ENCODE data around the gene KRTAP16-1.
"Not testable (repeated sequence)": the region's sequence is repeated elsewhere in the genome, so short reads cannot be mapped to it uniquely, and the experiment has no call there.

Gene KRTAP16-1

DNA sequence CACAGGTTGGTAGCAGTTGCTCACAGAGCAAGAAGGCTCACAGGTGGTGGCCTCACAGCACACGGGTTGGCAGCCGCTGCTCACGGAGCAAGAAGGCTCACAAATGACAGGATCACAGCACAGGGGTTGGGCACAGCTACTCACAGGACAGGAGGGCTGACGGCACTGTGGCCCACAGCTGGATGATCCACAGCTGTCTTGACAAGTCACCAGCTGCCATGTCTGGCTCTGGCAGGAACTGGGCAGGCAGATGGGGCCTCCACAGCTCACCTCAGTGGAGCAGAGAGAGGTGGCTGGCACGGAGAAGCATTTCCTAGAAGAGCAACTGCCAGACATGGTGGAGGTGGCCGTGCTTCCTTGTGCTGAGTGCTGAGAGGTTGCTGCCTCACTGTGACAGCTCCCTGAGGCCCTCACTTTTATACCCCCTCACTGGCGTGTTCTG lies at the start of gene KRTAP16-1:
KRTAP16-1 (minus strand) TSS at position 392 of the 442 bp plus-strand sequence; CDS start at position 336, 56 bp downstream.
- DNase-seq (ENCODE audit: low read depth in 3 of 3), result peak in 1 of 3 experiments; percentile 15

DNA sequence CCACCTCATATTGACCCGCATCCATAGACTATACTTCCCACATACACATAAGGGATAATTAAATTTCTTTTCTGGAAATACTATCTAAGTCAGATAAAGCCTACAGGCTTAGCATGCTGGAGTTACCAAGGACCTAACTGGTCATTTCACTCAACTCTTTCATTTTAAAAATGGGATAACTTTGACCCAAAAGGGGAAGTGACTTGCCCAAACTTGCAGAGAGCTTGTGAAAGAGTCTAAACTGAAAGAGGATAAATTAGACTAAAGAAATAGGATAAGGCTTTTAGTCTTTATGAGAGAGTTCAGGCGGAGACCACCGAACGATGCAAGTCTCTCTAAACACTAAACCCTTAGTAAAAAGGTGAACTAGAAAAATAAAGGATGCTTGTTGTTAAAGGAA lies 45.4 kb upstream of the KRTAP16-1 start:
- no peak for DNase-seq (ENCODE audit: low read depth in 3 of 3)

DNA sequence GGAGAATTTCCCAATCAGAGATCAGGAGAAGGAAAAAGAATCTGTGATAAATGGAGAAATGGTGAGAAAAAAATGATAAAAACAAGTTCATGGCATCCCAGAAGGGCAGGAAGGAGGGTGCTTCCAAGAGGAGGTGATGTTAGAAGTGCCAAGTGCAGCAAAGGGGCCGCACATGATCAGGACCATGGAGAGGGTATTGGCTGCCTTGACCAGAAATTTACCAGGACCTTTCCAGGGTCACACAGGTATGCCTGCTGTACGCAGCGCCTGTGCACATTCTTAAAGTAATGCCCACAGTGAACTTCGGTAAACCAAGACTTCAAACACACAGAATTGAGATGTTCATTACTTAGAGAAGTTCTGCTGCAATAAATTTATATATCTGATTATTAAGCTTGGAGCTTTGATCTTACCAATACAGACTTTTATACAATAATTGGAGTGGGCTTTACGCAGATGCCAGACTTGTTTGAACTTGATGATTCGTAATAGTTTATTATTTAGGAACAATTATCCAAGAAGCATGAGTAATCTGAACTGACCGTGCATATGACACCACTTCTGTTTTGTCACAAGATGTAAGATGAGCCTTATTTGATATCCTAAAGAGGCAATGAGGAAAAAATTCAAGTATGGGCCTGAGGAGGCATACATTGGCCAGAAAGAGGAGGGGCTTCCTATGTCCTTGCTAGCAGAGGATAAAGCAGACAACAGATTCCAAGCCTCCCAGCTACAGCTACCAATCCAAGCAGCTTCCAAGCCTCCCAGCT lies 43.7 kb upstream of the KRTAP16-1 start:
- no peak for DNase-seq (ENCODE audit: low read depth in 3 of 3)

DNA sequence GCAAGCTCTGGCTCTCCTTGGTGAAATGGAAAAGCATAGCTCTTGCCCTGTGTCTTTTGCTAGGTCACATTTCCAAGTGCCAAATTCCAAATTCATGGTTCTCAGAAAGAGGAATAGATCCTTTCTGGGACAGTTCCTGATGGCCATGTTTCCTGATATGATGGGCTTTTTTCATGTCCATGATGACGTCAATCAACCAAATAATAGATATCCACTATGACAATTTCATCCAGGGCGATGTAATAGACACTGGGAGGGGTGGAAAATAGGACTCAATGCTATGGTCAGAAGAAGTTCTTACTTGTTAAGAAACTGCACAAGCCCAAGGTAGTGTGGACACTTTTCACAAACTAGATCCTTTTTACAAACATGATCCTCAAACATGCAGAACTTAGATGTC lies 42.1 kb upstream of the KRTAP16-1 start:
- no peak for DNase-seq (ENCODE audit: low read depth in 3 of 3)

DNA sequence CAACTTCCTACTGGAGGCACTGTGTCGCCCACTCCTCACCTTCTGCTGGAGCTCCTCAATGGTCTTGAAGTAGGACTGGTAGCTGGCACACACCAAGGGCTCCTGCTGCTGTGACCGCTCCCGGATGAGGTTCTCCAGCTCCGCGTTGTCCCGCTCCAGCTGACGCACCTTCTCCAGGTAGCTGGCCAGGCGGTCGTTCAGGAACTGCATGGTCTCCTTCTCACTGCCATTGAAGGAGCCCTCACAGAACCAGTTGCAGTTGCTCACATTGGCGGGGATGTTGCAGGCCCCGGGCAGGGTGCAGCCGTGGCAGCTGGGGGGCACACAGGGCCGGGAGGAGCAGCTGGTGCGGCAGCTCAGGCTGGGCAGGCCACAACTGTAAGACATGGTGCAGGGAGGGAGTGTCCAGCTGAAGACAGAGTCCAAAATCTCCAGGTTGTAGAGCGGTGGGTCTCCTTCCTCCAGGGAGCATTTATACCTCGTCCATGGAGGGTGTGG lies 41.3 kb upstream of the KRTAP16-1 start, which contains the start of gene KRT33A:
KRT33A (minus strand) TSS at position 448 of the 498 bp plus-strand sequence; CDS start at position 387, 61 bp downstream.
- DNase-seq (ENCODE audit: low read depth in 3 of 3), result not testable (repeated sequence)

- DNase-seq (ENCODE audit: low read depth in 3 of 3), result no peak
These were observed 39.0 kb upstream of the KRTAP16-1 start for GRCh38 chr17:41347869-41348760.

- DNase-seq (ENCODE audit: low read depth in 3 of 3), result not testable (repeated sequence)
These were observed 37.3 kb upstream of the KRTAP16-1 start for GRCh38 chr17:41346421-41346820.

DNA sequence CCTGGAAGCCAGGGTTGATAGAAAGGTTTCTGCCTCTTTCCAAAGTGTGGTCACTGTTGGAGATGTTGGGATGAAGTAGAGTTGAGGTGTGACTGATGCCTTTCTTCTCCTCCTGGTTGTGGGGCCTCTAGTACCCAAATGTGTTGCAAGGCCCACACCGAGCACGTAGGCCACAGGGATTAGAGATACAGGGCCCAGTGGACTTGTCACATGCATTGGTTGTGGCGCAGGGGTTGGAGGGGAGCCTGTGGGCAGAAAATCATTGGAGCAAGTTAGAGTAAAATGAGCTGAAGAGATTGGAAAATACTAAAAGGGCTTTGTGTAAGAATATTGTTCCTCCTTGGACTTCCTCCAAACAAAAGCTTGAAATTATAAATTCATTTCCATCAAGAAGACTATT lies 36.9 kb upstream of the KRTAP16-1 start:
- DNase-seq (ENCODE audit: low read depth in 3 of 3), result no peak

DNA sequence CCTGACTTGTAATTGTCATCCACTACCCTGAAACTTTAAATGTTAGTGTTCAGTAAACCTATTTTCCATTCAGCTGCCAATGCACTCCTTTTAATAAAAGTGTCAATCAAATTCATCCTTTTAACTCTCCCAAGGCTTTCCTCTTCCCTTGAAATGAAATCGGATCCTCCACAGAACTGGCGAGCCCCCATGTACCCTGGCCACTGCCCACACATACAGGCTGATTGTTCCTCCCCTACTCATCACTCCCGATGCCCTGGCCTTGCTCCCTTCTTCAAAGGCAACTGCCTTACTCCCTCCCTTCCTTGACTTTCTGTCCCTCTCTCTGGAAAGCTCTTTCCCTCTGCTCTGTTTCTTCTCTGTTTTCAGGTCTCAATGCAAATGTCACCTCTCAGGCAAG lies 33.9 kb upstream of the KRTAP16-1 start:
- no peak for DNase-seq (ENCODE audit: low read depth in 3 of 3)

- DNase-seq (ENCODE audit: low read depth in 3 of 3), result peak in 1 of 3 experiments; percentile 50
These were observed 32.1 kb upstream of the KRTAP16-1 start for GRCh38 chr17:41340934-41341861.

GRCh38 chr17:41340494-41340893 lies 31.4 kb upstream of the KRTAP16-1 start:
- no peak for DNase-seq (ENCODE audit: low read depth in 3 of 3)

DNA sequence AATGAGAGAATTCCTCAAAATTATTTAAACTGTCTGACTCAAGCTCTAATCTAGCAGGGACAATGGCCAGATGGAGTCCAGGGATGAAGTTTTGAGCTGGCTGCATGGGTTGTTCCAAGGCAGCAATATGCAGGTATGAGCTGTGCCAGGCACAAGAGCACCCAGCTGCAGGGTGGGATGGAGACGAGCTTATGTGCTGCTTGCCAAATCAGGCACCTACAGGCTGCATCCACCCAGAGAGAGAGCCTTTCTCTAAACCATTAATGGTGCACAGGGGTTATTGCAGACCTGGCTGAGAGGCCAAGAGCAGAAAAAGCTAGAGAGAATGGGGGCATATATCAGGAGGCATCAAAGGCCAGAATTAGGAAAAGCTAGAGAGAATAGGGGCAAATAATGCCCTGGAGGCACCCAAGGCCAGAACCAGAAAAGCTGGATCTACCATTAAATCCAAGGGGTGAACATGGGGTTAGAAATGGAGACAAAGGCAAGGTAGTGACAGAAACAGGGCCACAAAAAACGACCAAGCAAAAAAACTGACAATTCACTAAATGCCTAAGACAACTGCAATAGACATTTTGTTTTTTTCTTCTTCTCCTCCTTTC lies 30.6 kb upstream of the KRTAP16-1 start:
- no peak for DNase-seq (ENCODE audit: low read depth in 3 of 3)

DNA sequence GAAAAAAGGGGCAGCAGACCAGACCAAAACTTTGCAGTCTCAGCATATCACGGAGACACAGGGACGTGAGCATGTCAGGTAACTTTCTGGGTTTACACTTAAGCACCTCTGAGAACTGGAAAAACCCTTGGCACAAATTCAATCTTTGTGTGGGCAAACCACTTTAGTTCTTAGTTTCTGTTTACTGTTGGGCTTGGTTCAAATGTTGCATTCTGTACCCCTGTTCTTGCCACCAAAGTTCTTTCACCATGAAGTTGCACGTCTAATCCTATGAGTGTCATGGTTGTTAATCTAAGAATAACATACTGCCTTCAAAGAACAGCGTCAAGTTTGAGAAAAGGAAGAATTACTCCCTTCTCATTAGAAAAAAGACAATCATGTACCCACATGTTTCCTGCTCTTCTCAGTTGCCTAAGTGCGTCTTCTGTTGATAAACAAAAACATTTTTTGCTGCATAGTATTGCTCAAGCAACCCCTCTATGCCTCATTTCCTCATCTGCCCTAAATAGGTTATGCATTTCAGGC lies 29.9 kb upstream of the KRTAP16-1 start:
- peak in 1 of 3 experiments; percentile 20 for DNase-seq (ENCODE audit: low read depth in 3 of 3)

GRCh38 chr17:41335747-41336146 lies 26.6 kb upstream of the KRTAP16-1 start:
- no peak for DNase-seq (ENCODE audit: low read depth in 3 of 3)

GRCh38 chr17:41334385-41335305 lies 25.5 kb upstream of the KRTAP16-1 start:
- no peak for DNase-seq (ENCODE audit: low read depth in 3 of 3)

DNA sequence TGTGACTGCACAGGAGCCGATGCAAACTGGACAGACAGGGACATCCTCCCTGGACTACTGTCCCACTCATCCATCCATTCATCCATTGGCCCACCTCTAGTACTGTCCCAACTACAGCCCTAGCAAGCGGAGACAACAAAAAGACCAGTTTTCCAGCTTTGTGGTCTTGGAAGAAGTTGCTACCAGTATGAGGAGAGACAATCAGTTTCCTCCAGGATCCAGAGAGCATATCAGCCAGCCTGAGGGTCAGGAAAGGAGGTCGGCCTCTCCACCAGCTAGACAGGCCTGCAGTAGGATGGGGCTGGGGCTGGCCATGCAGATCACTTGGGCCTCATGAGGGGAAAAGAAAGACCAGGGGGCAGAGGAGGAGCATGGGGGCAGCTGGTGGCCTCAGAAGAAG lies 24.7 kb upstream of the KRTAP16-1 start:
- no peak for DNase-seq (ENCODE audit: low read depth in 3 of 3)

DNA sequence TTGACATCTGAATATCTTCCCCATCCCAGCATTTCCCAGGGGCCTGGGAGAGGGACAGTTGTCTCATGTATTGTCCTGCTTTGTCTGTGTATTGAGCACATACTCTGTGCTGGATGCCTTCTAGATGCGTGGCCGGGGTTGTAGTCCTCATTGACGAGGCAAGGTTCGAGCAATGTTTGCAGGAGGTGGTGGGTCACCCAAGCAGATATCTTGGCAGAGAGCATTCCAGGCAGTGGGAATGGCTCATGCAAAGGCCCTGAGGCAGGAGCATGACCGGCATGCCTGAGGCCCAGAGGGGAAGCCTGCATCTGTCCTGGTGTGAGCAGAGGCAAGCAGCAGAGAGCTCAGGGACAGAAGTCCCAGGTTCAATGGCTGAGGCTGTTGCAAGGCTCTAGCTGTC lies 24.0 kb upstream of the KRTAP16-1 start:
- no peak for DNase-seq (ENCODE audit: low read depth in 3 of 3)

GRCh38 chr17:41332239-41332638 lies 23.1 kb upstream of the KRTAP16-1 start:
- no peak for DNase-seq (ENCODE audit: low read depth in 3 of 3)

DNA sequence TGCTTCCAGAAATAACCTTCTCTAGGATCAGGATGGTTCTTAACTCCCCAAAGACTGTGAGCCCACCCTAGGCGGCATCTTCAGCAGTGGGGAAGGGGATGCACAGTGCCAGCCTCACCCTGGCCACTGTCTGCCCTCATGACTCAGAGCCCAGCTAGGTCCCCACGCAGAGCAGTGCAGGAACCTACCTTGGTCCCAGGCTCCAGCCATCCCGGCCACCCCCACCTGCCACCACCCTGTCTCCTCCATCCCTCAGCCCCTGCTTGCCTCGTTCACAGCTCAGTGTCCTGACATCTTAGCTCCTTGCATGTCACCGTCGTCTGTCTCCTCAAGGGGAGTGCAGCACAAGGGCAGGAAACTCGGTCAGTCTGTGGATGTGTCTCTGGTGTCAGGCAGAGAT lies 22.5 kb upstream of the KRTAP16-1 start:
- DNase-seq (ENCODE audit: low read depth in 3 of 3), result no peak
